ENCODE measurements around the gene KDM4B. TPM values are rescaled to one million over a fixed set of nuclear protein-coding genes. Genes with fewer than 3 reads are reported as not detected.

The KDM4B gene
- polyA plus RNA-seq, 3 donors = 6.4 to 22.7 (median 12.7) TPM

- no peak for DNase-seq
- Mint-ChIP-seq H3K36me3 (peaks cover 0 to 5% of the 10 kb centered on the region in 2 donors), H3K27ac (no peak overlapping the region), H3K4me3 (no peak overlapping the region), H3K9me3 (peaks cover 9 to 28% (median 21%) of the 10 kb centered on the region in 7 donors), H3K27me3 (ENCODE audit: low read depth in 3 of 3) (peaks cover 0 to 8% (median 6%) of the 10 kb centered on the region in 3 donors), H3K4me1 (no peaks in the 10 kb centered on the region)
- Histone ChIP-seq H2AFZ (ENCODE audit: insufficient read depth, low read depth, low read length, poor library complexity, severe bottlenecking) (no peak overlapping the region), H3K27me3 (ENCODE audit: control insufficient read depth in 2 of 2, insufficient read depth in 2 of 2, low read length in 2 of 2) (no peaks in the 10 kb centered on the region), H3K9me3 (replicated peaks in 1 of 2; ENCODE audit: control insufficient read depth in 1 of 2, insufficient read depth in 1 of 2, low read length in 2 of 2) (peaks cover 7 to 17% of the 10 kb centered on the region in 2 donors), H4K20me1 (ENCODE audit: insufficient read depth, low read length) (peaks cover 18% of the 10 kb centered on the region), H3K36me3 (replicated peaks in 1 of 2; ENCODE audit: control insufficient read depth in 1 of 2, insufficient read depth in 2 of 2, low read length in 2 of 2) (peaks cover 2 to 3% of the 10 kb centered on the region in 2 donors), H3K4me1 (ENCODE audit: control insufficient read depth in 1 of 2, insufficient read depth in 2 of 2, low read length in 2 of 2) (no peaks in the 10 kb centered on the region), H3K79me2 (ENCODE audit: insufficient read depth, low read length) (no peaks in the 10 kb centered on the region), H3K9ac (ENCODE audit: insufficient read depth, low read length, poor library complexity, severe bottlenecking) (no peak overlapping the region), H3K4me2 (replicated peaks; ENCODE audit: extremely low read depth, low read length, poor library complexity, severe bottlenecking) (no peak overlapping the region), H3K4me3 (replicated peaks in 1 of 3; ENCODE audit: low read depth in 2 of 3, low read length in 3 of 3) (no peak overlapping the region), H3K27ac (ENCODE audit: low read depth in 1 of 2, low read length in 2 of 2) (no peak overlapping the region)
- intact Hi-C loops (cut with micrococcal nuclease) = no loop called here
- TF ChIP-seq CTCF (IDR thresholded peaks at IDR 0.05) = no peak
- WGBS (ENCODE audit: insufficient coverage) = 99% methylated on average over 18 of the region's 26 CpGs
Measured at GRCh38 chr19:5154799-5155426, 186.0 kb downstream of the KDM4B start.

- Mint-ChIP-seq H3K9me3 (peaks cover 9 to 28% (median 21%) of the 10 kb centered on the region in 7 donors), H3K27ac (no peak overlapping the region), H3K36me3 (peaks cover 0 to 5% of the 10 kb centered on the region in 2 donors), H3K4me3 (no peak overlapping the region), H3K27me3 (ENCODE audit: low read depth in 3 of 3) (peaks cover 0 to 9% (median 8%) of the 10 kb centered on the region in 3 donors), H3K4me1 (no peaks in the 10 kb centered on the region)
- H3K4me1 ChIP-seq (ENCODE audit: control insufficient read depth in 1 of 2, insufficient read depth in 2 of 2, low read length in 2 of 2) = no peaks in the 10 kb centered on the region
- H2AFZ ChIP-seq (ENCODE audit: insufficient read depth, low read depth, low read length, poor library complexity, severe bottlenecking) = no peak overlapping the region
- H3K4me3 ChIP-seq (replicated peaks in 1 of 3; ENCODE audit: low read depth in 2 of 3, low read length in 3 of 3) = no peak overlapping the region
- no peaks in the 10 kb centered on the region for H3K27me3 ChIP-seq (ENCODE audit: control insufficient read depth in 2 of 2, insufficient read depth in 2 of 2, low read length in 2 of 2)
- H3K9ac ChIP-seq (ENCODE audit: insufficient read depth, low read length, poor library complexity, severe bottlenecking) = no peak overlapping the region
- intact Hi-C loops (cut with micrococcal nuclease) = no loop called here
- no peak overlapping the region for H3K4me2 ChIP-seq (replicated peaks; ENCODE audit: extremely low read depth, low read length, poor library complexity, severe bottlenecking)
- no peak for DNase-seq
- no peak overlapping the region for H3K27ac ChIP-seq (ENCODE audit: low read depth in 1 of 2, low read length in 2 of 2)
- H3K9me3 ChIP-seq (replicated peaks in 1 of 2; ENCODE audit: control insufficient read depth in 1 of 2, insufficient read depth in 1 of 2, low read length in 2 of 2) = peaks cover 7 to 17% of the 10 kb centered on the region in 2 donors
- peaks cover 18% of the 10 kb centered on the region for H4K20me1 ChIP-seq (ENCODE audit: insufficient read depth, low read length)
- peaks cover 0 to 2% of the 10 kb centered on the region in 2 donors for H3K36me3 ChIP-seq (replicated peaks in 1 of 2; ENCODE audit: control insufficient read depth in 1 of 2, insufficient read depth in 2 of 2, low read length in 2 of 2)
- no peaks in the 10 kb centered on the region for H3K79me2 ChIP-seq (ENCODE audit: insufficient read depth, low read length)
- 100% methylated on average over 8 of the region's 10 CpGs for WGBS (ENCODE audit: insufficient coverage)
- TF ChIP-seq CTCF (IDR thresholded peaks at IDR 0.05) = no peak
Measured at GRCh38 chr19:5155586-5156210, 186.8 kb downstream of the KDM4B start.

All from CD14-positive monocyte (primary cell).